Tibial nerve (tissue), 4 donors: ENCODE results near the gene KRTAP5-11.

ENCODE experiments used
- EP300 ChIP-seq, 2 donors: sonication (generic); formaldehyde crosslinking; IDR thresholded peaks; one replicate each; pipeline ENCODE4 v1.6.1; 2017; ENCODE audit warnings: antibody characterized with exemption in 2 of 2, mild to moderate bottlenecking in 1 of 2
- POLR2A ChIP-seq, 2 donors: fragments of 450-650 bp; IDR thresholded peaks; one replicate each; pipeline ENCODE4 v1.6.1; 2017; ENCODE audit warnings: antibody characterized with exemption in 2 of 2, mild to moderate bottlenecking in 2 of 2, moderate library complexity in 2 of 2
- TF ChIP-seq, protein P1 (sequence below), 5 experiments: fragments of 200-600 bp in 3 of 5; fragments of 450-650 bp in 2 of 5; sonication (generic) in 3 of 5; IDR thresholded peaks; one replicate each; pipeline ENCODE4 v1.5.1; 2016 to 2019; ENCODE audit warnings: antibody characterized with exemption in 5 of 5, mild to moderate bottlenecking in 3 of 5, moderate library complexity in 2 of 5

DNA sequence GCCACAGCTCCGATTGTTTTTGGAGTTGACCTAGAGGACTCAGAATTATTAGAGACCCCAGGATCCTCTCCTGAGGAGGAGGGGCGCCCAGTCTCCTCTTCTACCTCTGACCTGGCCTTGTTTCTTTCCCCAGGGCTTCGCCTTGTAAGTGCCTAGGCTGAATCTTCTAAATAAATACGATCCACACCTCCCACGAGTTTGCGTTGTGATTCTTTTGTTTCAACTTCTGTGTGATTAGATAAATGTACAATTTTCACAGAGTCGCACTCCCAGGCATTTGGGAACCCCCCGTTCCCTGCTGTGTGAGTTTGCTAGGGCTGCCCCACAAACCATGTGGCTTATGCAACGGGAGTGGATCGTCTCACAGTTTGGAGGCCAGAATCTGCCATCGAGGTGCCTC, 43.7 kb downstream of the KRTAP5-11 start:
- TF ChIP-seq, protein P1, sequence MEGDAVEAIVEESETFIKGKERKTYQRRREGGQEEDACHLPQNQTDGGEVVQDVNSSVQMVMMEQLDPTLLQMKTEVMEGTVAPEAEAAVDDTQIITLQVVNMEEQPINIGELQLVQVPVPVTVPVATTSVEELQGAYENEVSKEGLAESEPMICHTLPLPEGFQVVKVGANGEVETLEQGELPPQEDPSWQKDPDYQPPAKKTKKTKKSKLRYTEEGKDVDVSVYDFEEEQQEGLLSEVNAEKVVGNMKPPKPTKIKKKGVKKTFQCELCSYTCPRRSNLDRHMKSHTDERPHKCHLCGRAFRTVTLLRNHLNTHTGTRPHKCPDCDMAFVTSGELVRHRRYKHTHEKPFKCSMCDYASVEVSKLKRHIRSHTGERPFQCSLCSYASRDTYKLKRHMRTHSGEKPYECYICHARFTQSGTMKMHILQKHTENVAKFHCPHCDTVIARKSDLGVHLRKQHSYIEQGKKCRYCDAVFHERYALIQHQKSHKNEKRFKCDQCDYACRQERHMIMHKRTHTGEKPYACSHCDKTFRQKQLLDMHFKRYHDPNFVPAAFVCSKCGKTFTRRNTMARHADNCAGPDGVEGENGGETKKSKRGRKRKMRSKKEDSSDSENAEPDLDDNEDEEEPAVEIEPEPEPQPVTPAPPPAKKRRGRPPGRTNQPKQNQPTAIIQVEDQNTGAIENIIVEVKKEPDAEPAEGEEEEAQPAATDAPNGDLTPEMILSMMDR (IDR thresholded peaks at IDR 0.05): no peak
- no peak for TF ChIP-seq EP300 (IDR thresholded peaks at IDR 0.05)
- no peak for TF ChIP-seq POLR2A (IDR thresholded peaks at IDR 0.05)
